Activated CD8-positive, alpha-beta memory T cell treated with anti-CD3 and anti-CD28 coated beads for 48 hours (primary cell): Measurements from ENCODE around the gene C1GALT1.
"Not testable (repeated sequence)": the region's sequence is repeated elsewhere in the genome, so short reads cannot be mapped to it uniquely, and the experiment has no call there.

Experiments used
- DNase-seq, 3 experiments: peaks; one replicate each; pipeline ENCODE4 v3.0.0-alpha.2; 2020; ENCODE audit warnings: low read depth in 2 of 3, low spot score in 2 of 3

C1GALT1 gene

DNA sequence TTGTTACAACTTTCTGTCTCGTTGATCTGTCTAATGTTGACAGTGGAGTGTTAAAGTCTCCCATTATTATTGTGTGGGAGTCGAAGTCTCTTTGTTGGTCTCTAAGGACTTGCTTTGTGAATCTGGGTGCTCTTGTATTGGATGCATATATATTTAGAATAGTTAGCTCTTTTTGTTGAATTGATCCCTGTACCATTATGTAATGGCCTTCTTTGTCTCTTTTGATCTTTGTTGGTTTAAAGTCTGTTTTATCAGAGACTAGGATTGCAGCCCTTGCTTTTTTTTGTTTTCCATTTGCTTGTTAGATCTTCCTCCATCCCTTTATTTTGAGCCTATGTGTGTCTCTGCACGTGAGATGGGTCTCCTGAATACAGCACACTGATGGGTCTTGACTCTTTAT is 17.2 kb downstream of the C1GALT1 start:
- not testable (repeated sequence) for DNase-seq

DNA sequence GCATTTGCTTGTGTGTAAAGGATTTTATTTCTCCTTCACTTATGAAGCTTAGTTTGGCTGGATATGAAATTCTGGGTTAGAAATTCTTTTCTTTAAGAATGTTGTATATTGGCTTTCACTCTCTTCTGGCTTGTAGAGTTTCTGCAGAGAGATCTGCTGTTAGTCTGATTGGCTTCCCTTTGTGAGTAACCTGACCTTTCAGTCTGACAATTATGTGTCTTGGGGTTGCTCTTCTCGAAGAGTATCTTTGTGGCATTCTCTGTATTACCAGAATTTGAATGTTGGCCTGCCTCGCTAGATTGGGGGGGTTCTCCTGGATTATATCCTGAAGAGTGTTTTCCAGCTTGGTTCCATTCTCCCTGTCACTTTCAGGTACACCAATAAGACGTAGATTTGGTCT is 17.9 kb downstream of the C1GALT1 start:
- DNase-seq = not testable (repeated sequence)

DNA sequence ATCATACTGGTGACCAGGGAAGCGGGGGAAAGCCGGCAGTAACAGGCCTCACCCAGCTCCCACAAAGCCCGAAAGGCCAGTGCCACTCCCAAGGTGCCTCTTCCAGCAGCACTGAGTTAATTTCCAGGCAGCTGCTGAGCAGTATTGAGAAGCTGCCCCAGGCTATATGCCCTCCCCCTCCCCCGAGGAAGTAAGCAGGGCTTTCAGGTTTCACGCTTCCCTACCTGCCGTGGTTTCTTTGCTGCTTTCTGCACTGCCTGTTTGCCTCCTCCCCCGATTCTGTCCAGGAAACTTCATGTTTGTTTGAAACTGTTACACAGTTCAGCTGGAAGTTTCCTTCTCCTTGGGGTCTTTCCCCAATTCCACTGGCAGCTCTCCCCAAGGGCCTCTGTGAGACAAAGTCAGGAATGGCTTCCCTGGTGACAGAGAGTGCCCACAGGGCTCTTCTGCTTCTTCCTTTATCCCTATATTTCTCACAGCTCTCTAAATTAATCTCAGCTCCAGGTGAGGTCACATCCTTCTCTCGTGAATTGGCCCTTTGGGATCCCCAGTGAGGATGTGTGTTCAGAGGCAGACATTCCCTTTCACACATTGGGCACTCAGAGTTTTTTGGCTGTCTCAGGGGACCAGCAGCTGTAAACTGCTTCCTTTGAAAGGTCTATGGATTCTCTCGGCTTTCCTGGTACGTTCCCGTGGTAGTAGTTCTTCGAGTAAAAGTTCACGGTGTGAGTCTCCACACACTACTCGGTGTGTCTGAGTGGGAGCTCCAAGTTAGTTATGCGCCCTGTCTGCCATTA is 19.4 kb downstream of the C1GALT1 start:
- no peak for DNase-seq

DNA sequence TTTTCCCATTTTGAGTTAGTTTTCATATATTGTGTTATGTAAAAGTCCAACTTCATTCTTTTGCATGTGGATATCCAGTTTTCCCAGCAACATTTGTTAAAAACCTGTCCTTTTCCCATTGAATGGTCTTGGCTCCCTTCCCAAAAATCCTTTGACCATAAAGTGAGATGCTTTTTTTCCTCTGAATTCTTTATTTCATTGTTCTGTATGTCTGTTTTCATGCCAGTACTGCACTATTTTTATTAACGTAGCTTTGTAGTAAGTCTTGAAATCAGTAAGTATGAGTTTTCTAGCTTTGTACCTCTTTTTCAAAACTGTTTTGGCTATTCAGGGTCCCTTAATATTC is 20.0 kb downstream of the C1GALT1 start:
- DNase-seq = no peak

DNA sequence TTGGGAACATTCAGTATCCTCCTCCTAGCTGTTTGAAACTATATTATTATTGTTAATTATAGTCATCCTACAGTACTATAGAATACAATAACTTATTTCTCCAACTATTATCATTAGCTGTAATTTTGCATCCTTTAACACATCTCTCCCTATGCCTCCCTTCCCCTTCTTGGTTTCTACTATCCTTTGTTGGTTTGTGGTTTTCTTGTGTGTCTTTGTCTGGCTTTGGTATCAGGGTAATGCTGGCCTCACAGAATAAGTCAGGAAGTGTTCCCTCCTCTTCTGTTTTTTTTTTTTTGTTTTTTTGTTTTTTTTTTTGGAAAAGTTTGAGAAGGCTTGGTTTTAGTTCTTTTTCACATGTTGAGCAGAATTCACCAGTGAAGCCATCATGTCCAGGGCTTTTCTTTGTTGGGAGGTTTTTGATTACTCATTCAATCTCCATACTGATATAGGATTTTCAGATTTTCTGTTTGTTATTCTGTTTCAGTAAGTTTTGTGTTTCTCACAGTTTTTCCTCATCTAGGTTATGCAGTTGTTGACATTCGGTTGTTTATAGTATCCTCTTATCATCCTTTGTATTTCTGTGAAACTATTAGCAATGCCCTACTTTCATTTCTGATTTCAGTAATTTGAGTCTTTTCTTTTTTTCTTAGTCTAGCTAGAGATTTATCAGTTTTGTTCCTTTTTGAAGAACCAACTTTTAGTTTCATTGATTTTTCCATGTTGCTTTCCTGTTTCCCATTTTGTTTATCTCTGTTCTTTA is 21.6 kb downstream of the C1GALT1 start:
- no peak for DNase-seq

DNA sequence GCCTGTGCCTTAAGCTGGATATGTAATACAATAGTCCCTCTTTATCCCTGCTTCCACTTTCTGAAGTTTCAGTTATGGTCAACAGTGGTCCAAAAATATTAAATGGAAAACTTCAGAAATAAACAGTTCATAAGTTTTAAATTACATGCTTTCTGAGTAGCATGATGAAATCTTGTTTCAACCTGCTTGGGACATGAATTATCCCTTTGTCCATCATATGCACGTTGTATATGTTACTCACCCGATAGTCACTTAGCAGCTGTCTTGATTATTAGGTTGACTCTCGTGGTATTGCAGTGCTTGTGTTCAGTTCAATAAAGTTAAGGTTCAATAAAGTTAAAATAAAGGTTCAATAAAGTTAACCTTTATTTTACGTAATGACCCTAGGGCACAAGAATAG is 25.5 kb downstream of the C1GALT1 start:
- DNase-seq = no peak

DNA sequence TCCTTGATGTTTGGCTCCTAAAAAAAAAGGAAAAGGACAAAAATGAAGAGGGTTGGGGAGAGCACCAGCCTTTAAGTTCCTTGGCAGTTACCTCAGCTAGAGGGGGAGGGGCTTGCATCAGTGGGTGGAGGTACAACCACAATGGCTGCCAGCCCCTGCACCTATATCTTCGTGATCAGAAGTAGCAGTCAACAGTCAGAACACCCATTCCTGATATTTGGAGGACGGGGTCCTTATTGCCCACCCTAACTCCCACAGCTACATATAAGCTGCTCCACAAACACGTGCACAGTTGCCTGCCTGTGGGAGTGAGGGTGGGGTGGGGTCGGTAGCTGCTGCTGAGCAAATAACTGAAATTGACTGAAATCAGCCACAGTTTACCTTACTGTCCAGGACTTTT is 26.2 kb downstream of the C1GALT1 start:
- no peak for DNase-seq

DNA sequence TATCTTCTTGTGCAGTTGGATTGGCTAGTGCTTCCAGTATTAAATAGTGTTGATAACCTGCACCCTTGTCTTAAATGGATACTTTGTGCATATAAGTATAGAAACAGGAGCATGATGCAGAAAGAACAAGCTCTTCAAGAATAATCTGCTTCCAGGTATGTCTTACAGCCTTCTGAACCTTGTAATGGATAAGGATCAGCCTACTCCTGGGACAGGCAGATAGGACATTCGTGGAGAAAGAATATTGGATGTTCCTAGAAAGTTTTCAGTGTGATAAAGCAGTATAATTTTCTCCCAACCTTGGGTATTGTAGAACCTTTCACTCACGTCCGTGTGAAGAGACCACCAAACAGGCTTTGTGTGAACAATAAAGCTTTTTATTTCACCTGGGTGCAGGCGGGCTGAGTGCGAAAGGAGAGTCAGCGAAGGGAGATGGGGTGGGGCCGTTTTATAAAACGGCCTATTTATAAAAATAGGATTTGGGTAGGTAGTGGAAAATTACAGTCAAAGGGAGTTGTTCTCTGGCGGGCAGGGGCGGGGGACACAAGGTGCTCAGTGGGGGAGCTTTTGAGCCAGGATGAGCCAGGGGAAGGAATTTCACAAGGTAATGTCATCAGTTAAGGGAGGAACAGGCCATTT is 27.2 kb downstream of the C1GALT1 start:
- DNase-seq = no peak

DNA sequence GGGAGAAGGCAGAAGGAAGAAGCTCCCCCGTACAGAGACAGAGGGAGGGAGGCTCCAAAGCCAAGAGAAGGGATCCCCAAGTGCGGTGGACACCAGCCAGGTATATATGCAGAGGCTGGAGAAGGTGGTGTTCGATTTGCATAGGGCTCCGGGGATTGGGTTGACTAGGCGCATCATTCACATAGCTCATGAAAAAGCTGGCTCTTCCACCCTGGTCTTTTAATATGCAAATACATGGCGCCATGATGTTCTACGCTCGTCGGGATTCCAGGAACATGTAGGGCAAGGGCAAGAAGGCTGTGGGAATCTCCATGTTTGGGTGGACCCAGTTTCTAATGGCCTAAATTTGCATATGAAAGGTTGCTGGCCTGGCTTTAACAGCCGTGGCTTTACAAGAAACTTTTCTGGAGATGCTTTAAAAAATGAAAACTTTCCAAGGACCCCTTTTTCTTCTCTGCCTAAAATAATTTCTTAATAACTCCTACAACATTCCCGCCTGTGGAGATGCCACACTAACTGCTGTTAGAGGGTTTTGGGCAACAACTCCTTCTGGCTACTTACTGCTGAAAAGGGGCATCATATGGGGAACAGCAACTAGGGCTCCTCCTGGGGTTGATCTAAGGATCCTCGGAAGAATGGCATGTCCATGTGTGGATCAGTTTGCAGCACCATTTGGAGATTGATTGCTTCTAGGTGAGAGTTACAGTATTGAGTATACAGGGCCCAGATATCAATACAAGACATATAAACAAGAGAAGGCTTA is 28.3 kb downstream of the C1GALT1 start:
- DNase-seq = no peak

DNA sequence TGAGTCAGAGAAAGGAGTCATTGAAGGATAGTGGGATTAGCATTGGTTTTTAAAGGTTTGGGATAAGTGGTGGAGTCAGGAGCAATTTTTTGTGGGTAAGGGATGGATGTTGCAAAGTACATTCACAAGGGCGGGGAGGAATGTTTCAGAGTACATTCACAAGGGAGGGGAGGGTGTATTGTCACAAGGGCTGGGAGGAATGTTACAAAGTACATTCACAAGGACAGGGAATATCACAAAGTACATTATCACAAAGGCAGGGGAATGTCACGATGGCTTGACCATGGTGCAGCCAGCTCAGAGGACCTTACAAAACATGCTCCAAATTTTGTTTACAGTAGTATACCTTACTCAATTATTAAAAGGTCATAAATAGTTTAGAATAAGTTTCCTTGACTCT is 30.3 kb downstream of the C1GALT1 start:
- no peak for DNase-seq

DNA sequence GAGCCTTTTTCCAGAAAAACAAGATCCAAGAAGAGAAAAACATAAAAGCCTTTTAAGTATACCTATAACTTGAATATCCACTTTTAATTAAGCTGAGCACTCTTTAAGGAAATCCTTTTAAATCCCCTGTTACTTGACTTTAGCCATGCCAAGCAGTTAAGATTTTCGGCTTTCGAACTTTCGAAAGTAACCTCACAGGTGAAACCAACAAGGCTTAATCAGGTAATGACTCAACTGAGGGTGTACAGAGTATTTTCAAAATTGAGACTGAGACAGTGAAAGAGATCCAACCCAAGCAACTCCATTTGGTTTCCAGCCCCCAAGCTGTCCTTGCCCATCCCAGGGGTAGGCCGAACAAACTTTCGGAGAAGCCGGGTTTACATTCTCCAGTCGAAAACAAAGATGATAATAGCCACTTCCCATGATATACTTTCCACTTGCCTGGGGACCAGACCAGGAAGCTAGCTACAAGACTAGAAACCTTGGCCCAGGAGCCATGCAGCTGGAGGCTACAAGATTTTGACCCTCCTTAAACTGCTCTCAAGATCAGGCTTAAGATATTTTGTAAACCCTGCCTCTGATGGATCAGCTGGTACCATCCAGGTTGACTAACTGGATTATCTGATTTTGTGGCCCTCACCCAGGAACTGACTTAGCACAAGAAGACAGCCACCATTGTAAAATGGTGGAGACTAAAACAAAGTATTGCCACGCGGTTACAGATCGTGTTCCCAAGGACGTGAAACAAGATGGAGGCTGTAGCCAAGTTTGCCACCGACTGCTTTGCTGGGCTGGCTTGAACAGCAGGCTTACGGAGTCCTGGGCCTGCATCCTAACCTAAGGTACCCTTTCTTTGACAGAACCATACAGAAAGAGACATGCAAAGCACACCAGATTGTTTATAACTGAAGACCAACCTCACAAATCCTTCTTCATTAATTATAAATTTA is 32.3 kb downstream of the C1GALT1 start:
- no peak for DNase-seq

DNA sequence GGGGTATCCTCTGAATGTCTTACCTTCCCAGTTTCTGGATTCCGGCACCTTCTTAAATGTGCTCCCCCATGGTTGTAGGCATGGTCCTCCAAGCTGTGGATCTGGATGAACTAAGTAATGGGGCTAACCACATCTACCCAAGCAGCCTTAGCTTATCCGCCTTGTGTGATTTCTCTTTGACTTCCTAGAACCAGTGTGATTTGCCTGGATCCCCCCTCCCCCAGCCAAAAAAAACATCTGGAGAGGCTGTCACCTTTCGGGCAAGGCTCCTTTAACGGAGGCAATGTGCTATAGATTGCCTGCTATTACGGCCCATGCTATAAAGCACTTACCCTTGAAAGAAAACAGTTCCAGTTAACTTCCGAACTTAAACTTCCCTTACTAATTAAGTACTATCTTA is 33.9 kb downstream of the C1GALT1 start:
- DNase-seq = no peak

DNA sequence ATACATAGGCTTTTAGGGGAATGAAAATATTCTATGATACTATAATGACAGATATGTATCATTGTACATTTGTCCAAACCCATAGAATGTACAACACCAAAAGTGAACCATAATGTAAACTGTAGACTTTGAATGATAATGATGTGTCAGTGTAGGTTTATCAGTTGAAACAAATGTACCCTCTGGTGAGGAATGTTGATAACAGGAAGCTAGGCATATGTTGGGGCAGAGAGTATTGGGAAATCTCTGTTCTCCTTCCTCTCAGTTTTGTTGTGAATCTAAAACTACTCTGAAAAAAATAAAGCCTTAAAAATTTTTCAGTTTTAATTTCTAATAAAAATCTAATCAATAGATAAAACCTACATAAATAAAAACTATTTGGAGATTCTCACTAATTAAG is 36.9 kb downstream of the C1GALT1 start:
- DNase-seq = no peak

DNA sequence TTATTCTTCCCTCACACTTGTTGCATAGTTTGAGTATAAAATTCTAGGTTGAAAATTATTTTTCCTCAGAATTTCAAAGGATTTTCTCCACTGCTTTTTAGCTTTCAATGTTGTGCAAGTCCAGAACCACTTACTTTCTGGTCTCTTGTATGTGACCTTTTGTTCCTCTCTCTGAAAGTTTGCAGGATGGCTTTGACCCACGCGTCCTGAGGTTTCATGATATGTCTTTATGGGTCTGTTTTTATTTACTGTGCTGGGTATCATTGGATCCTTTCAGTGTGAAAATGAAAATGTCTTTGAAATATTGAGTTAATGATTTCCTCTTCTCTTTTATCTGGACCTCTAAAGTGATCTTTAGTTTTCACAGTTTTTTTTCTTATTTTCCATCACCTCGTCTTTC is 38.5 kb downstream of the C1GALT1 start:
- DNase-seq = no peak

DNA sequence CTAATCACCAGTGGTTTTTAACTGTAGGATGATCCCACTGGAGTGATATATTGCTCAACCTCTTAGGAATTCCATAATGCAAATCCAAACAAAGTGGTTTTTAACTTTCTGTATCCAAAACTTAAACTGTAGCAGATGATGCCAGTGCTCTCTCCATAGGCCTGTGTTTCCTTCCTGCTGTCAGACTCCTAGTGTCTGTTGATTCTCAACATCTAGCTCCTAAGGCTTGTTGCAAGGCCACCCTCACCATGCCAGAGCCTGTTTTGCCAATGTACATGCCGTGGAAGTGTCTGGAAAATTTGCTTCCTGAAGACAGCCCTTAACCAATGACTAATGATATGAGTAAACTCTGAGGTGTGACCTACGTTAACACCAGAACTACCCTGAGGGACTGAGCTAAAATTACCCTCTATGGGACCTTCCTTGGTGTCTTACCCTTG is 39.3 kb downstream of the C1GALT1 start:
- DNase-seq = no peak

DNA sequence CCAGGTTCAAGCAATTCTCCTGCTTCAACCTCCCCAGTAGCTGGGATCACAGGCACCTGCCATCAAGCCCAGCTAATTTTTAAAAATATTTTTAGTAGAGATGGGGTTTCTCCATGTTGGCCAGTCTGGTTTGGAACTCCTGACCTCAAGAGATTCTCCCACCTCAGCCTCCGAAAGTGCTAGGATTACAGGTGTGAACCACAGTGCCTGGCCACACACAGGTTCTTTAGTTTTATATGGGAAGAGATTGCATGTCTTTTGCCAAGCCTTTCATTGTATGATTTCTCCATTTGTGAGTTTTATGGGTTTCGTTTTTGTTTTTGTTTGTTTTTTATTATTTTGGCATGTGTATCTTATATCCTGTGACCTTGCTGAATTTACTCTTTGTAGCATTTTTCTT is 40.9 kb downstream of the C1GALT1 start:
- DNase-seq = no peak

DNA sequence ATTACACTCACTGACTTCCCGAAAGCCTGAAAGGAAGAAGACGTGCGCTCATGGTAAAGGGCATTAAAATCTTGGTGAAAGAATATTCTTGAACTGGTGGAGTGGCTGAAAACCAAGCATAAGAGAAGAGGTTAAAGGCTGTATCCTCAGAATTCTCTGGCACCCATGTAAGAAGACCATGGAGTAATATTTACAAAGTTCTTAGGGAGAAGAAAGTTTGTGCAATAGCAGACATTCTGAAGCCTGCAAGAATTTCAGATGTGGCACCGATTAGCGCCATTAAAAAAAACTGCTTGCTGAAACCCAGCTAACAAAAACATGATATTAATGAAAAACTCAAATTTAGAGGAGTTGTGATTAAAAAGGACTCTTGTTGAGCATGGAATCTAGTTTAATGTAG is 44.1 kb downstream of the C1GALT1 start:
- DNase-seq = no peak

DNA sequence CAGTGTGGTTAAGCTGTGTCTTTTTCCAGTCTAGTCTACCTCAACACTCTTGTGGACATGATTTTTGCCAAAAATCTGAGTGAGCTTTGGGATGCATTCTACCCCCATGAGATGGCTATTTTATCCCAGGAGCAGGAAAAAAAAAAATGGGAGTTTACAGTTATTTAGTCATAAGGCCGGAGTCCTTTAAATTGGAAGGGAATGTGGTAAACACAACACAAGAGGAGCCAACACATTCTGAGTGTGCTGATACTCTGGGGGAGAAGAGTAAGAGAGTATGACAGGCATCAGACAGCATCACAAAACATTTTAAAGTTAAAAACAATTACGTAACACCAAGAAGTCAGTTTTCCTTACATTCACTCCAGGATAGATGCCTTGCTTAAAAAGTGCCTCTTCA is 46.1 kb downstream of the C1GALT1 start:
- DNase-seq = no peak

DNA sequence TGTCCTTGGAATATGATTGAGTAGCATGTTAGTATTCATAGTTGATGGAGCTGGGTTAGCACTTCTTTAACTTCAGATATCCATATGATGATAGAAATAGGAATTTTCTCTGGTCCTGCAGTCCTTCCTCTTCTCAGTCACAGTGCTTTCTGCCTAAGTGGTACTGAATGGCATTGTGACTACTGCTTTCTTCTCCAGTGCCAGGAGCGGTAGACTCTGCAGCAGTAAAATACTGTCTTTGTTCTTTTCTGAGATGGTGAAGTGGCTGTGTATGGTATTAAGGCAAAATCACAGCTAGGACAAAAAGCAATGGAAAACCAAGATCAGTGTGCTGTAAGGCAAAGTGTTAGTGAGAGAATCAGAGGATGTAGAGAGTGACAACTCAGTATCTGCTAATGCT is 46.6 kb downstream of the C1GALT1 start:
- DNase-seq = no peak

DNA sequence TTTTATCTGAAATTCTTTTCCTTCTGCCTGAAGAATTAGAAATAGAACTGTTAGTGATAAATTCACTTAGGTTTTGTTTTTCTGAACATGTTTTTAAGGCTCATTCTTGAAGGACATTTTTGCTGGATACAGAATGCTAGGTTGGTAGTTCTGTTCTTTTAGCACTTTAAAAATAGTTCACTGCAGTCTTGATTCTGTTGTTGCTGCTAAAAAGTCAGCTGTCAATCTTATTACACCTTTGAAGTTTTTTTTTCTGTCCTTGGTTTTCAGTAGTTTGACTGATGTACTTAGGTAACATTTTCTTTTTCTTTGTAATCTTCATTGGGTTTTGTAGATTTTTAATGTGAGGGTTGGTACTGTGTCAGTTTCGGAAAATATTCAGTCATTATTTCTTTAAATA is 48.7 kb downstream of the C1GALT1 start:
- no peak for DNase-seq
